GM21390 (cell line): ENCODE measurements around the gene TEAD1.

ENCODE experiments used
- ATAC-seq: cut with Tn5 transposase; IDR thresholded peaks from one replicate; pipeline ENCODE4 v1.9.1; 2021; ENCODE audit not compliant: unreplicated experiment

TEAD1 gene

DNA sequence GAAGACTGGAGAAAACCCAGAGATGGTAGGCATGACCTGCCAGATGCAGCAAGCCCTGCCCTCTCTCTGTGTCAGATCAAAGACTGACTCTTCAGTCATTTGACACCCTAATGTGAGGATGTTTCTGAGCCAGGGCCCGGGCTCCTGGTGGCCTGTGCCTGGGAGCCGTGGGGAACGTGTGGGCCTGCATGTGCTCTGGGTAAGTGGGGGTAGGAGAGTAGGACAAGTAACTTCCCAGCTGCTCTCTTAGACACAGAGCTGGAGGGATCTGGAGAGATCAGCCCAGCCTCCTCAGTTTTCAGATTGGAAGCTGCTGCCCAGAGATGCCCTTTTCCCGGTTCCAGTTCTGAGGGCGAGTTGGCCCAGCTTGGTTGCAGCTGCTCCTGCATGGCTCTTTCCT lies 110.8 kb downstream of the TEAD1 start:
- no peak for ATAC-seq

DNA sequence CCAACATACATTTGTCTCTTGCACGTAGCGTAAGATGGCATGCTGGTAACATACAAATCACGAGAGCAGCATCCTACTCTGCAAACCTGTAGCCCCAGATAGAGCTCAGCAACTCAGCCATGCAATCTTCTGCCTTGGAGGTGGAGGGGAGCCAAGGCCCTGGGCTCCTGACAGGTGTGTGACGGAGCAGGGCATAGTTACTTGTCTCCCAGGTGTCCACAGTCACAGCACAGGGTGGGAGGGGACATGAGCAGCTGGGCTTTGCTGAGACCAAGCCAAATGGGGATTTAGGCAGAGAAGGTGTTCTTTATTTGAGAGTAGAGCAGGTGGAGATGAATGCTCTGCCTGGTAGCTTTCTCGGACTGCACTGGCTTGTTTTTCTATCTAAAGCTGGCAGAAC lies 111.7 kb downstream of the TEAD1 start:
- ATAC-seq, result no peak

DNA sequence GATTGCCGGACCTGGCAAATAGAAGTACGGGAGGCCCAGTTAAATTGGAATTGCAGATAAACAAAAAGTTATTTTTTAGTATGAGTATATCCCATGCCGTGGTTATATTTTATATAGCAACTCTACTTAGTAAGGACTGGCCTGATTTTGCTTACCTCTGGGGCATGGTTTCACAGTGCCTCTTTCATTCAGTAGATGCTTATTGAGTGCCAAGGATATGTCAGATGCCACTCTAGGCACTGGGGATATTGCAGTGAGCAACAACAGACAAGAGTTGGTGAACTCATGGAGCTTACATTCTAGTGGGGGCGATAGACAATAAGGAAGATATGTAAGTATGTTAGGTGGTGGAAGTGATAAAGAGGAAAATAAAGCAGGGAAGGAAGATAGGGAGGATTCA lies 112.2 kb downstream of the TEAD1 start:
- ATAC-seq, result no peak

DNA sequence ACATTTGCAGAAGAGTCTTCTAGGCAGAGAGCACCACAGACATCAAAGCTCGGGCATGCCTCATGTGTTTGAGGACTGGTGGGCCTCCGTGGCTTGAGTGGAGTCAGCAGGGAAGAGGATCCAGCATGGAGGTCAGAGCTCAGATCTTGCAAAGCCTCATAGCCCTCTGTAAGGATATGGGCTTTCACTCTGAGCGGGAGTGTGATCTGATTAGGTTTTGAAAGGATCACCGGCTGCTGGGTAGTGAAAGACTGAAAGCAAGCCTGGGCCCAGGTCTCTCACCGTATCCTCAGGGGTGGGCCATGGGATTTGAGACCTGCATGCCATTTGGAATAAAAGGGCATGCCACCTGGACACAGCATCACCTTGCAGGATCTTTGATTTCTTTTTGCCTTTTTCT lies 112.7 kb downstream of the TEAD1 start:
- ATAC-seq, result no peak

DNA sequence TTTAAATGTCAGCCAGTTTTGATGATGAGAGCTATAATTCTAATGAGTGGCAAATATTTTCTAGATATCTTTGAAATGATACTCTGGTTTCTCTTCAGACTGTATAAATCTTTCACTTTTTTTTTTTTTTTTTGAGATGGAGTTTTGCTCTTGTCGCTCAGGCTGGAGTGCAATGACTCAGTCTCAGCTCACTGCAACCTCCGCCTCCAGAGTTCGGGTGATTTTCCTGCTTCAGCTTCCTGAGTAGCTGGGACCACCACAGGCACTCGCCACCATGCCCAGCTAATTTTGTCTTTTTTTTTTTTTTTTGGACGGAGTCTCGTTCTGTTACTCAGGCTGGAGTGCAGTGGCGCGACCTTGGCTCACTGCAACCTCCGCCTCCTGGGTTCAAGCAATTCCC lies 113.6 kb downstream of the TEAD1 start:
- ATAC-seq, result no peak

DNA sequence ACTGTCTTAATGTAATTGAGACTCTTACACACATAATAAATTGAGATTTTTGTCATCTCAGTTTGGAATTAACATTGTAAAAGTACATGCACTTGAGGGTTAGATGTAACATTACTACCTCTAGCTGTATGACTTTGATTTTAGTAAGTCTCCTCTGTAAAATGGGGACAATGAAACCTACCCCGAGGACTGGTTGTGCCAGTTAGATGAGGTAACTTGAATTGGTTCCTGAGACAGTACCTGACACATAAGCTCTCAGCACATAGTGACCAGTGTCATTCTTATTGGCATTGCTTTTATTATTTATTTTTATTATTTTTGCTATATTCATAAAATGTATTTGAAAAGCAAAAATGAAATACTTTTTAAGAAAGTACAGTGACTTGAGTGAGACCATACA lies 114.8 kb downstream of the TEAD1 start:
- no peak for ATAC-seq

DNA sequence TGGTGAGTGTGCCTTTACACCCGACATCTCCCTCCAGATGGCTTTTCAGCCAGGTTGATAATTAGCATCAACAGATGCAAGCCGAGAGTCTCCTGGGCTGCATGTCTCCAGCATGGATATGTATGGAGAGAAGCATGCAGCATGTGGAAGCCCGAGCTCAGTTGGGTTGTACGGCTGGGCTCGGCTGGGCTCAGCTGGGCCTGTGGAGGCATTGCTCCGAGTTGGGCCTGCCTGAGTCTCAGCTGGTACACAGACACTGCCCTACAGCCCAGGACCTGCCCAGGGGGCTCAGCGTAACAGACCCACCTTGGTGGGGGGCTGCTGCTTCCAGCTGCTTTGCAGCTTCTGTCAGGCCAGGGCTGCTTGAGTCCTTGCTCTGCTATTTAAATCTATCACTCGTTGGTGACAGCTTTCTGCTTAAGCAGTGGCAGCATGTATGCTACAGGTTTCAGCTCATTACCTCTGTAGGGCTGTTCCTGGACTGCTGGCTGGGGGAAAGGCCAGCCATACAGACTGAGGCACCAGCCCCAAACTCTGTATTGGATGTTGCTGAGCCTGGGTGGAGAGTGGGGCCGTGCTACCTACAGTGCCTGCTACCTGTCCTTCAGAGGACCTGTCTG lies 115.5 kb downstream of the TEAD1 start:
- no peak for ATAC-seq

DNA sequence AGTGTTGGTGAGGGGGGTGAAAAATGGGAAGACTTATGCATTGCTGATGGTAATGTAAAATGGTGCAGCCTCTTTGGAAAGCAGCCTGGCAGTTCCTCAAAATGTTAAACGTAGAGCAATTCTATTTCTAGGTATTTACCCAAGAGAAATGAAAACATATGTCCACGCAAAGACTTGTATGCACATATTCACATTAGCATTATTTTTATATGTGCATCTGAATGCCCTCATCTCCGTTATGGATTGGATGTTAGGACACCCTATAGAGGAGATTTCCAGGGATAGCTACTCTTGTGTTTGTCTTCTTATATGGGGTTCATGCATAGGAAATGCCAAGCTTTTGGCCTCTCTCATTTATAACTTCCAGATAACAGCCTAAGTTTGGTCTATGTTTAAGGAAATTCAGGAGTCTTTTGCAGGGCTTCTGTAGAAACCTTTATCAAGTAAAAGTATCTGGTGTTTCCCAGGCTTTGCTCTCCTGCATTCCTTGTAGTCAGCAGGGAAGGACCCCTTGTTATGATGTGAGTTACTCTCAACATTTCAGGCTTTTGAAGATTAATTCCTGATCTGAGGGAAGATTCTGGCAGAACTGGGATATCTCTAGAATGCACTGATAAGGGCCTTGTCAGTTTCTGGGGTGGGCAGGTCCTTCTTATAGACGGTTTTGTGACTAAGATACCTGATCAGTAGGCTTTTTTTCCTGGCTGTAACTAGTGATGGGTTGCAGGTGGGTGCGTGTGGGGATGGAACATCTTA lies 116.8 kb downstream of the TEAD1 start:
- ATAC-seq, result no peak

DNA sequence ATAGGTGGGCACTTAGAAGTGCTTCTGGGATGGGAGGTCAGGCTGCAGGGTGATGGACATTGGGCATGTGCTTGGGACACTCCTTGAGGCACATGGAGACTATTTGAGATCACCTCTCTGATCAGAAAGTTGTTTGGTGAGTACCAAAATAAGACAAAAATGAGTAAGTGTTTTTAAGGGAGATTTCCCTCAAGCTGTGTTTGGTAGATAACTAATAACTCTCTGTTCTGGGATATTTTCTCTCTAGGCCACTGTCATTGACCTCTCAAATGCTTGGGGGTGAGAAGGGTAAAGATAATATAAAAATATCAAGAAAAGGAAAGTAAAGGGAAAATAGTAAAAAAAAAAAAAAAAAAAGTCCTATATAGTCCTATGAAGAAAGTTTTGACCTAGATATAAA lies 117.8 kb downstream of the TEAD1 start:
- no peak for ATAC-seq

DNA sequence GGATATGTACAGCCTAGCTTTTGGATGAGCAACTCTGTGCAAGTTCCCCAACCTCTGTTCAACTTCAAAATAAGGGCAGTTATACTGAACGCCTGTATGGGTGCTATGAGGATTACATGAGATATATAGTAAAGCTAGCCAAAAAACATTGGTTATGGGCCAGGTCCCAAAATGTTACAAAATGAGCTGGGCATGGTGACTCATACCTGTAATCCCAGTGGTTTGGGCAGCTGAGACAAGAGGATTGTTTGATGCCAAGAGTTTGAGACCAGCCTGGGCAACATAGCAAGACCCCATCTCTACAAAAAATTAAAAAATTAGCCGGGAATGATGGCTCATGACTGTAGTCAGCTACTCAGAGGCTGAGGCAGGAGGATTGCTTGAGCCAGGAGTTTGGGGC lies 118.4 kb downstream of the TEAD1 start:
- no peak for ATAC-seq

DNA sequence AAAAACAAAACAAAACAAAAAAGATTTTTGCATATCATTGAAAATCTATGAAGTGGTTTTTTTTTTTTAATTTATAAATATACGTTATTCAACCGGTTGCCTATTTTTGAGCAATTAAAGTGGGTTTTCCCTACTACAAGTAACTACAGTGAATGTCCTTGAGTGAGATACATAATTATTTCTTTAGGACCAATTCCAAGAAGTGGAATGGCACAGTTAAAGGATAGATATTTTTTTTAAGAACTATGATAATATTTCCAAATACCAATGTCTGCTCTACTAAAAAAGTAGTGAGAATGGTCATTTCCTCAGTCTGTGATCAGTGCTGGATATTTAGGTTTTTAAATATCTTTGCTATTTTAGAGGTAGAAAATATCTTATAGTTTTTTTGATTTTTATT lies 118.8 kb downstream of the TEAD1 start:
- ATAC-seq, result no peak

DNA sequence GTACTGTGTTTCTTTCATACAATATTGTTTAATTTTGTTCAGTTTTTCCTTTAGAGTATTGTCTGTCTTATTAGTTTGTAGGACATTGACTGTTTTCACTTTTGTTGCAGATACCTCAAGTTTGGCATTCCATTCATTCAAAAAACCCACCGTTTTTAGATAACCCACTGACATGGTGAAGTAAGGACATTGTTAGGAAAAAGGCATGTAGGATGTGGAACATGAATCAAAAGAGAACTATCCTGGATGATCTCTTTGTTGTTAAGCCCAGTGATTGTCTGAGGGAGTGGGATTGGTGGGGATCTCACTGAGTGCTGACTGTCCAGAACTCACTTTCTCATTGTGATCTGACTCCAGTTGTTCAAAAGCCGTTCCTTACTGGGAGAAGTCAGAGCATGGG lies 119.3 kb downstream of the TEAD1 start:
- ATAC-seq, result no peak

DNA sequence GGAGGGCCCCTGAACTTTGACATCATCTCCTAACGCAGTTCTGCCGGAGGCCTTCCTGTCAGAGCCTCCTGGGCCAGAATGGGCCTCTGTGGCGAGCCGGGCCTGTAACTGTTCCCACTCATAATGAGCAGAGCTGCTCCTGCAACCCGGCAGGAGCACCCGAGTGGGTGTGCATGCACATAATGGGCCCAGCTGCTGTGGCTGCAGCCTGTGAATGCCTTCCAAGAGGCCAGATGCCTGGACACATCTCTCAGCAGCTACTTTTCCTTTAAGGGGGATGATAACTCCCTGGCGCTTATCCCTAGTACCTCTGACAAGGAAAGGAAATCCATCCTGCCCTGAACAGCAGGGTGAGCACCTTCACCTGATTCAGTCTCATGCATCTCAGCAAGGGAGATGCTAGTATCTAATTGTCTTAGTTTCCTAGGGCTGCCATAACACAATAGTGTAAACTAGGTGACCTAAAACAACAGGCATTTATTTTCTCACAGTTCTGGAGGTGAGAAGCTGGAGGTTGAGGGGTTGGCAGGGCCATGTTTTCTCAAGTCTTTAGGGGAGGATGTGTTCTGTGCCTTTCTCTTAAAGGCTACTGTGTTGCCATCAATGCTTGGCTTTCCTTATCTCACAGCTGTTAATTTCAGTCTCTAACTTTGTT lies 120.5 kb downstream of the TEAD1 start:
- no peak for ATAC-seq

DNA sequence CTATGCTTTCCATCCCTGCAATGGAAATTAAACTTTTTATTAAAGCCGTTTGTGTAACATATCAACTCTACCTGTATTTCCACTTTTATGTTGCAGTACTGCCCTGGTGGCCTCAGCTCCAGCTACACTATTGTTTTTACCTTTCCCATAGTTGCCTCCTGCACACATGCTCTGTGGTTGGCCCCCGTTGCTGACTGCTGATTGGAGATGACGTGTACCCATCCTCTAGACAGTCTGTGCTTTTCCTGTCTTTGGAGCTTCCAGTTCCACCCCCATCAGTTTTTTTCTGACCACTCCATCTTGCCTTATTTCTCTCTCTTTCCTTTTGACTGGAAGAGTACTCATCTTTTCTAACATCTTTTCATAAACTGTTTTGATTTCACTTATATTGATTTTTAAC lies 123.8 kb downstream of the TEAD1 start:
- no peak for ATAC-seq

DNA sequence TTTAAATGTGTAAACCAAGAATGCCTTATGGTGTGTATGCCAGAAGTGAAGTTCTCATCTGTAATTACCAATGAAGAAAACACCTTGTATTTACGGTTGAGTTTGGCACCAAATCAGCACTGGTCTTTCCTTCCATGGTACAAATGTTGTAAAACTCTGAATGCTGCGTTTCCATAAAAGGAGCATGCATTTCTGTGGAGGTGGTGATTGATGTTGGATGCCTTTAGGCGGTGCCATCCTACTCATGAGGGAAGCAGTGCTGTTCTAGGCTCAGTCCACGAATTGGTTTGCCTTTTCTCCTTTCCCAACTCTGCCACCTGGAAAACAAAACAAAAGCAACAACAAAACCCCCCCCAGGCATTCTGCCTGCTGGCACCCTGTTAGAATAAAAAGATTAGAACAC lies 124.4 kb downstream of the TEAD1 start:
- no peak for ATAC-seq

DNA sequence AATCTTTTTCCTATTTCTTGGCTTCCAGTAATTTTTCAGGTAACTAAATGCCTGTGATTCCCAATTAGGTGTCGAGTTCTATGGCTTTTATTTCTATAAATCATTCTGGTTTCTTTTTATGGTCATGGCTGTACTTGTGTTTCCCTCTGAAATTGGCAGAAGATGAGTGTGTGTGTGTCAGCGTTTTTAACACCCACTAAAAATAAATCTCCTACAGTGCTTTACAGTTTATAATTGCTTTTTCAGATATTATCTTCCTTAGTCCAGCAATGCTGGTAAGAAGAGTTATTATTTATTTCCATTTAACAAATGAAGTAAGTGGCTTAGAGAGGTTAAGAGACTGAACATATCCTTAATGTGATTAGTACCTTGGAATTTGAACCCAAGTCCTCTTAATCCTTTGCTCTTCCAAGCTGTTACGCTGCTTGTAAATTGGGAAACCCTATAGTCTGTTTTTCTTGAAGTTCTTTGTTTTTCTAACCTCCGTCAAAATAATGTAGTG lies 125.2 kb downstream of the TEAD1 start:
- ATAC-seq, result no peak

DNA sequence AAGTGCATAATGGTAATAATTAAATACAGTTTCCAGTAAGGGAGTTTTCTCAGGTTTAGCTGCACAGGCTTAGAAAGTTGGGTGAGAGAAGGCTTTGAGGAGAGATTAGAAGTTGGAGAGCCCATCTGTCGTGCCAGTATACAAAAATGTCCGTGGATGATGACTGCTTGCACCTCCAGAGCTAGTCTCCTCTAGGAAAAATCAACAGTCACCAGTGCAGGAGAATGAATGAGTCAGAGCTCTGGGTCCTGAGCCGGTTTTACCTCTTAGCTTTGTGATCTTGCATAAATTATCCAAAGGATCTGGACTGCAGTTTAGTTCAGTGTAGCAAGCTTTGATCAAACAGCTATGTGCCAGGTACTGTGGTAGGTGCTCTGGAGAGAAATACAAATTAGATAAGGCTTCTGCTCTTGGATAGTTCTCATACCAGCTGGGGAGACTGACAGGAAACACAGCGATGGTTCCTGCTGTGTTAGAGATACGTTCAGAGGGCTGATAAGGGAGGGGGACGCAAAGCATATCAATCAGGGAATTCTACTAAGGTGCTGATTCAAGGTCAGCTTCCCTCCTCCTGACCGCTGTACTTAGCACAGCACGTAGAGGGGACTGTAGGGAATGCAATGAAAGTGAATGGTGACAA lies 125.9 kb downstream of the TEAD1 start:
- ATAC-seq, result no peak

DNA sequence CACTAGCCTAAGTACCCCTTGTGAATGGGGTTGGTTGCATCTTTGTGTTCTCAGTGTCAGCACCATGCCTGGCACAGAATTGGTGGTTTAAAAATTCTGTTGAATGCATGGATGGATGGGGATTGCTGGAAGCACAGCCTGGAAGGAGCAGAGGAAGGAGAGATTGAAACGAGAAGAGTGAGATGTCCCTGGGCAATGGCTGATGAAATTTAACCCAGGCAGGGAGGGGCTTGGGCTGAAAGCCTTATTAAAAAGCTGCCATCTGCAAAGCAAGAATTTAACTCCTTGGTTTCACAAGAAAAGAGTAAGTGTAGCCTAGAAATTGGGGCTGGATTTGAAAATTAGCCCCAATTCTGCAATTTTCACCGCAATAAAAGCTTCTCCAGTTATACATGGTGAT lies 126.7 kb downstream of the TEAD1 start:
- no peak for ATAC-seq

DNA sequence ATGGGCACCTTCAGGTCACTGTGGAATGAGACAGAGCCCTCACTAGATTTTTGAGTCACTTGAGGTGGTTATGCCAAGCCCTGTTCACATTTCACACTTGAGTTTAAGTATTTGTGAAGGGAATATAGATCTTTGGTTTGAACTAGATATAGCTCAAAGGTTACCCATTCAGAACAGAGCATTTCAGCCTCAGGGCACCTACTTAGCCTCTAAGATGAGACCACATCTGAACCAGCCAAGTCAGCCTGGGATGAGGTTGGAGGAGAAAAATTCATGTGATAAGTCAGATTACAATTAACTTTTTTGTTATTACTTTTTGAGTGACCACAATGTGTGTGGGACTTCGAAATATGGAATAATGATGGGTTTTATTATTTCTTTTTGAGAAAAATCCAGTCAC lies 127.8 kb downstream of the TEAD1 start:
- ATAC-seq, result no peak

DNA sequence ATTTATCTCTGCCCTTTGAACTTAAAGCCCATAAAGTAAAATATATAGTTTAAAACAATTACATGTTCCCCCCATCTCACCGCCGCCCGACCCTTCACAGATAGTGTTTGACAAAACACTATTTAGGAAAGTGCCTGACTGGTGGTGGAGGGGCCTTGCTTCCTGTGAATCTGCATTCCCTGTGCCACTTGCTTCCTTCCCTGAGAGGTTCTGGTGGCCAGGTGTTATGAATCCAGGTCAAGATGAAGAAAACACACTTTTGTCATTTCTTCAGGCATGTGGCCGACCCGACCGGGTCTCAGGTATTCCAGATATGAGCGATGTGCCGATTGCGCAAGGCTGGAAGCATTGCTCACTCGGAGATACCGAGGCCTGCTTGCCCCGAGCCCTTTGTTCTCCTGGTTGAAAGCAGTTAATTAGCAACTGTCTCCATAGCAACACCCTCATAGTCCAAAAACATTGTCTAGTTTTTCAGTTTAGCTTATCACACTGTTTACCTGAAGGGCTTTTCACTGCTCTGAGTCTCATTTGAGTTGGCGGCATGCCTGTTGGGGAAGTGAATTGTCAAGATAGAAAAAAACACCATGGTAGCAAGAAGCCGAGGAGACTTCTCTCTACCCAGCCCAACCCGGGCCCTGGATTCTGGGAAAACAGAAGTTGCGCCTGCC lies 128.3 kb downstream of the TEAD1 start:
- ATAC-seq, result no peak

DNA sequence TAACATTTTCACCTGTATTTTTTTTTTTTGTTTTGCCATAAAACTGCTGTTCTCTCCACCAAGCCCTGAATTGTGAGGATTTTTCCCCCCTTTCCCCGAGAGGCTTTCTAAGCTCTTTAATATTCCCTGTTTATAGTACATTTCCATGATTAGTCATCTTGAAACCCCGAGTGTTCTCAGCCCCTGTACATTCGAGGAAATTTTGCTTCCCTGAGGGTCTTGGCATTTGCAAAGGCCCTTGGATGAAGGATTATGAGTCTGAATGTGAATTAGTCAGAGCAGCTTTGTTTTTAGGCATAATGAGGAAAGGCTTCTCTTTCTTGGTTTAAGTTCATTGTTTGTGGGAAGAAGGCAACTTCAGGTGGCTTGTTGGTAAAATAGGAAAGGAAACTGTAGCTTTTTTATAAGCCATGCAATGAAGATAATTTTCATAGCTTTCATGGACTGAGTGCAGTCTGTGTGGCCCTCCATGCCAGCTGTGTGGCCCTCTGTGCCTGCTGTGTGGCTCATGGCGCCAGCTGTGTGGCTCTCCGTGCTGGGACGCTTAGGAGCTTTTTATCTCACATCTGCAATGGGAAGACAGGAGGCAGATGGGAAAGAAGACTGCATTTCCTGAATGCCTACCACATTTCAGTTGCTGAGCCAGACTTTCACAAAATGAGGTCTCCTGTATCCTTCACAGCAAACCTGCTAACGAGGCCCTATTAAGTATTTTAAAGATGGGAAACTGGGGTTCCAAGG lies 129.0 kb downstream of the TEAD1 start:
- no peak for ATAC-seq
